ENCODE measurements around the gene SLC22A31.

SLC22A31 gene

DNA sequence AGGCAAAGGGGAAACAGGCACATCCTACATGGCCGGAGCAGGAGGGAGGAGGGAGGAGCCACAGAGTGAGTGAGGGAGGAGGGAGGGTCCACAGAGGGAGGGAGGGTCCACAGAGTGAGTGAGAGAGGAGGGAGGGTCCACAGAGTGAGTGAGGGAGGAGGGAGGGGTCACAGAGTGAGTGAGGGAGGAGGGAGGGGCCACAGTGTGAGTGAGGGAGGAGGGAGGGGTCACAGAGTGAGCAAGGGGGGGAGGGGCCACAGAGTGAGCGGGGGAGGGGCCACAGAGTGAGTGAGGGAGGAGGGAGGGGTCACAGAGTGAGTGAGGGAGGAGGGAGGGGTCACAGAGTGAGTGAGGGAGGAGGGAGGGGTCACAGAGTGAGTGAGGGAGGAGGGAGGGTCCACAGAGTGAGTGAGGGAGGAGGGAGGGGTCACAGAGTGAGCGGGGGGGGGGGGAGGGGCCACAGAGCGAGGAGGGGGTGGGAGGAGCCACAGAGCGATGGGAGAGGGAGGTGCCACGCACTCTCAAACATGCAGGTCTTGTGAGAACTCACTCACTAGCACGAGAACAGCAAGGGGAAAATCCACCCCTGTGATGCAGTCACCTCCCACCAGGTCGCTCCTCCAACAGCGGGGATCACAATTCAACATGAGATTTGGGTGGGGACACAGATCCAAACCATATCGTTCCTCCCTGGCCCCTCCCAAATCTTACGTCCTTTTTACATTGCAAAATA, 53.1 kb downstream of the SLC22A31 start:
- DNase-seq: no peak

DNA sequence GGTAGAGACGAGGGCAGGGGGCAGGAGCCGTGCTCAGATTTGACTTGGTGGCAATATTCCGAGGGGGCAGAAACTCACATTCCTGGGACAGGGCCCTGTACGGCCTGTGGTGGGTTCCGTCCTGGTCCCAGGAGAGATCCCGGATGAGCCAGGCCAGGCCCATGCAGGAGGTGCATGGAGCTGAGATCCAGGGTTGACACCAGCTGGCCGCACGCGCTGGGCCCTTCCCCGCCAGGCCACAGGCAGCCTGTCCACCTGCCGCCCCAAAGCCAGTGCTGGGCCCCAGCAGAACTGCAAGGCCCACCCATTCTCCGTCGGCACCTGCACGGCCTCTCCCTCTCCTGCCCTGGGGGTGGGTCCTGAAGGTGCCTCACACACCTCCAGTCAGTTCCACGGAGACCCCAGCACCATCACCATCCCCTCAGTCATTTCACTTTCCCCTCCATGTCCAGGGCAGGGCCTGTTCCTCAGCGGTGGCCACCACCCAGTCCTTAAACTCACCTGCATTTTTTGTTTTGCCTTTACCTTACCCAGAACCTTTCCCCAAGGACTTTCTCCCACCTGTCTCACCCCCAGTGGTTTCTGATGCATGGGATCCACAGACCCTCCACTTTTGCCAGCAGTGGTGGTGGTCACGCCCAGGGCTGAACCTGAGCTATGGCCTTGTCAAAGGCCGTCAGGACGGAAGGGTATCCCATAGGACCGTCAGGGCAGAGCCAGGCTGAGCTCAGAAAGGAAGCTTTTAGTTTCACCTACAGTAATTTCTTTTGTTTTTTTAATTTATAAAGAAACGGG, 53.9 kb downstream of the SLC22A31 start:
- DNase-seq: no peak

Measured in NCI-H146 (cell line).